Neuronal stem cell (in vitro differentiated cells): ENCODE measurements around the gene ADGB.

ENCODE experiments used
- DNase-seq: peaks from one replicate; pipeline ENCODE4 v3.0.0-alpha.2; 2013; ENCODE audit warnings: low spot score
- H2AFZ ChIP-seq: one replicate; pipeline ENCODE4 v1.6.1; 2013; ENCODE audit warnings: mild to moderate bottlenecking, low read length, inconsistent platforms
- H2AK5ac ChIP-seq: 2 replicates; pipeline ENCODE4 v1.6.1; 2013; ENCODE audit warnings: low read depth, mild to moderate bottlenecking, inconsistent platforms, low read length, moderate library complexity, mixed read lengths
- H2BK120ac ChIP-seq: 2 replicates; pipeline ENCODE4 v1.6.1; 2013; ENCODE audit warnings: low read depth, mild to moderate bottlenecking, inconsistent platforms, low read length, moderate library complexity, mixed read lengths
- H2BK12ac ChIP-seq: one replicate; pipeline ENCODE4 v1.6.1; 2013; ENCODE audit warnings: low read length, inconsistent platforms
- H2BK15ac ChIP-seq: 2 replicates; pipeline ENCODE4 v1.6.1; 2013; ENCODE audit warnings: mild to moderate bottlenecking, low read length, inconsistent platforms, mixed read lengths
- H2BK5ac ChIP-seq: one replicate; pipeline ENCODE4 v1.6.1; 2013; ENCODE audit warnings: inconsistent platforms, mild to moderate bottlenecking, low read length, moderate library complexity
- H3K14ac ChIP-seq: one replicate; pipeline ENCODE4 v1.6.1; 2013; ENCODE audit warnings: low read length, inconsistent platforms
- H3K18ac ChIP-seq: 2 replicates; pipeline ENCODE4 v1.6.1; 2013; ENCODE audit warnings: low read length, inconsistent platforms
- H3K23ac ChIP-seq: 2 replicates; pipeline ENCODE4 v1.6.1; 2013; ENCODE audit warnings: low read depth, mild to moderate bottlenecking, mixed read lengths, low read length, inconsistent platforms; ENCODE audit not compliant: poor library complexity
- H3K27ac ChIP-seq: replicated peaks from 3 replicates; pipeline ENCODE4 v1.5.1; 2013; ENCODE audit warnings: low read length, inconsistent platforms
- H3K27me3 ChIP-seq, 3 experiments: 2 replicates each; pipeline ENCODE4 v1.6.1; 2013; ENCODE audit warnings: low read length in 3 of 3, mild to moderate bottlenecking in 2 of 3, inconsistent platforms in 1 of 3, low read depth in 1 of 3, mixed read lengths in 1 of 3, moderate library complexity in 1 of 3; ENCODE audit not compliant: control insufficient read depth in 3 of 3, insufficient read depth in 3 of 3
- H3K36me3 ChIP-seq, 2 donors: replicated peaks in 1 of 2; 2 replicates each; pipeline ENCODE4 v1.6.1; 2013; ENCODE audit warnings: low read length in 2 of 2; ENCODE audit not compliant: control insufficient read depth in 2 of 2, insufficient read depth in 2 of 2
- H3K4ac ChIP-seq: 2 replicates; pipeline ENCODE4 v1.6.1; 2013; ENCODE audit warnings: inconsistent platforms, mild to moderate bottlenecking, low read length, moderate library complexity
- H3K4me1 ChIP-seq, 2 donors: 1 replicate in 1 of 2; 2 replicates in 1 of 2; pipeline ENCODE4 v1.6.1; 2013; ENCODE audit warnings: low read length in 2 of 2, low read depth in 1 of 2; ENCODE audit not compliant: control insufficient read depth in 2 of 2, insufficient read depth in 1 of 2
- H3K4me2 ChIP-seq: one replicate; pipeline ENCODE4 v1.6.1; 2013; ENCODE audit warnings: mild to moderate bottlenecking, low read length, inconsistent platforms; ENCODE audit not compliant: insufficient read depth, poor library complexity, severe bottlenecking
- H3K4me3 ChIP-seq, 2 donors: 2 replicates each; pipeline ENCODE4 v1.5.1; 2013; ENCODE audit warnings: low read length in 2 of 2, mild to moderate bottlenecking in 2 of 2, inconsistent platforms in 1 of 2, moderate library complexity in 1 of 2
- H3K79me1 ChIP-seq: one replicate; pipeline ENCODE4 v1.6.1; 2013; ENCODE audit warnings: low read depth, mild to moderate bottlenecking, inconsistent platforms, low read length, moderate library complexity
- H3K9ac ChIP-seq: one replicate; pipeline ENCODE4 v1.6.1; 2013; ENCODE audit warnings: mild to moderate bottlenecking, low read depth, low read length, inconsistent platforms; ENCODE audit not compliant: poor library complexity
- H3K9me3 ChIP-seq, 2 donors: replicated peaks in 1 of 2; 2 replicates each; pipeline versions ENCODE3 to v1.6.1; 2013; ENCODE audit warnings: low read length in 2 of 2, mild to moderate bottlenecking in 2 of 2, inconsistent platforms in 1 of 2, low read depth in 1 of 2, mixed read lengths in 1 of 2, moderate library complexity in 1 of 2; ENCODE audit not compliant: control insufficient read depth in 2 of 2, insufficient read depth in 1 of 2
- H4K8ac ChIP-seq: one replicate; pipeline ENCODE4 v1.6.1; 2013; ENCODE audit warnings: low read depth, mild to moderate bottlenecking, inconsistent platforms, low read length, moderate library complexity
- H4K91ac ChIP-seq: one replicate; pipeline ENCODE4 v1.6.1; 2013; ENCODE audit warnings: low read length, low read depth, mild to moderate bottlenecking, inconsistent platforms; ENCODE audit not compliant: poor library complexity
- WGBS, 2 donors: extraction: QIAGEN DNeasy Blood & Tissue Kit; methylation state at CpG; one replicate each; pipeline ENCODE4 v1.1.7; 2013; ENCODE audit warnings: missing lambda C conversion rate in 2 of 2, mixed read lengths in 1 of 2; ENCODE audit not compliant: insufficient read length in 2 of 2, insufficient replicate concordance in 1 of 2; ENCODE audit errors: extremely low coverage in 2 of 2; 5-methylcytosine and 5-hydroxymethylcytosine counted together

Gene ADGB

GRCh38 chr6:146701632-146702031, 102.9 kb downstream of the ADGB start:
- H3K14ac ChIP-seq, result no peak overlapping the region
- H3K79me1 ChIP-seq, result no peaks in the 10 kb centered on the region
- no peak overlapping the region for H2BK15ac ChIP-seq
- DNase-seq, result no peak
- no peak overlapping the region for H2AFZ ChIP-seq
- H2BK12ac ChIP-seq, result no peak overlapping the region
- H3K4me3 ChIP-seq, result no peak overlapping the region
- H2BK5ac ChIP-seq, result no peak overlapping the region
- H3K23ac ChIP-seq, result no peak overlapping the region
- no peak overlapping the region for H4K91ac ChIP-seq
- no peak overlapping the region for H2BK120ac ChIP-seq
- no peak overlapping the region for H4K8ac ChIP-seq
- H3K9me3 ChIP-seq, result no peaks in the 10 kb centered on the region
- no peaks in the 10 kb centered on the region for H3K27me3 ChIP-seq
- no CpG with 5 or more reads among the region's 2 CpGs for WGBS, 2 donors
- H3K4me2 ChIP-seq, result no peak overlapping the region
- no peaks in the 10 kb centered on the region for H3K36me3 ChIP-seq
- H3K9ac ChIP-seq, result no peak overlapping the region
- H3K4ac ChIP-seq, result no peak overlapping the region
- no peaks in the 10 kb centered on the region for H3K4me1 ChIP-seq
- no peak overlapping the region for H2AK5ac ChIP-seq
- H3K27ac ChIP-seq, result no peak overlapping the region
- no peak overlapping the region for H3K18ac ChIP-seq

- Histone ChIP-seq H3K14ac (no peak overlapping the region), H4K8ac (no peak overlapping the region), H2BK12ac (no peak overlapping the region), H3K4me3 (no peak overlapping the region), H3K27me3 (no peaks in the 10 kb centered on the region), H3K4me1 (no peaks in the 10 kb centered on the region), H3K36me3 (no peaks in the 10 kb centered on the region), H2AFZ (no peak overlapping the region), H3K9me3 (no peaks in the 10 kb centered on the region), H3K27ac (no peak overlapping the region), H3K79me1 (no peaks in the 10 kb centered on the region), H3K4ac (no peak overlapping the region), H3K4me2 (no peak overlapping the region), H2AK5ac (no peak overlapping the region), H3K18ac (no peak overlapping the region), H2BK15ac (no peak overlapping the region), H2BK120ac (no peak overlapping the region), H2BK5ac (no peak overlapping the region), H3K9ac (no peak overlapping the region), H4K91ac (no peak overlapping the region), H3K23ac (no peak overlapping the region)
- WGBS, 2 donors, result no CpG with 5 or more reads among the region's 2 CpGs
- DNase-seq, result no peak
Observed at GRCh38 chr6:146709036-146709622, 110.4 kb downstream of the ADGB start.

GRCh38 chr6:146719387-146719786, 120.6 kb downstream of the ADGB start:
- H3K36me3 ChIP-seq, result no peaks in the 10 kb centered on the region
- H3K14ac ChIP-seq, result no peak overlapping the region
- H3K9me3 ChIP-seq, result no peaks in the 10 kb centered on the region
- H2BK120ac ChIP-seq, result no peak overlapping the region
- no peak overlapping the region for H3K4me3 ChIP-seq
- no peak overlapping the region for H2BK15ac ChIP-seq
- DNase-seq, result no peak
- H2BK12ac ChIP-seq, result no peak overlapping the region
- H3K9ac ChIP-seq, result no peak overlapping the region
- no peak overlapping the region for H3K23ac ChIP-seq
- no CpG with 5 or more reads among the region's 4 CpGs for WGBS, 2 donors
- no peak overlapping the region for H3K27ac ChIP-seq
- H3K18ac ChIP-seq, result no peak overlapping the region
- H2AFZ ChIP-seq, result no peak overlapping the region
- no peak overlapping the region for H4K8ac ChIP-seq
- peaks cover 2% of the 10 kb centered on the region for H3K79me1 ChIP-seq
- no peak overlapping the region for H2BK5ac ChIP-seq
- H4K91ac ChIP-seq, result no peak overlapping the region
- no peak overlapping the region for H3K4ac ChIP-seq
- H3K4me1 ChIP-seq, result no peaks in the 10 kb centered on the region
- no peak overlapping the region for H2AK5ac ChIP-seq
- no peaks in the 10 kb centered on the region for H3K27me3 ChIP-seq
- H3K4me2 ChIP-seq, result no peak overlapping the region

GRCh38 chr6:146739696-146740095, 140.9 kb downstream of the ADGB start:
- no peak overlapping the region for H3K4me3 ChIP-seq
- WGBS, 2 donors, result 100% methylated on average over 1 of the region's 3 CpGs; no CpG with 5 or more reads in 1 of the 2 donors

More at GRCh38 chr6:146739696-146740095, 140.9 kb downstream of the ADGB start:
- Histone ChIP-seq H4K91ac (no peak overlapping the region), H3K4me1 (no peaks in the 10 kb centered on the region), H3K9me3 (no peaks in the 10 kb centered on the region), H3K18ac (no peak overlapping the region), H3K27me3 (no peaks in the 10 kb centered on the region), H2BK120ac (no peak overlapping the region), H3K14ac (no peak overlapping the region), H3K36me3 (no peaks in the 10 kb centered on the region), H3K27ac (no peak overlapping the region), H3K9ac (no peak overlapping the region), H2BK5ac (no peak overlapping the region), H3K79me1 (no peaks in the 10 kb centered on the region), H3K4ac (no peak overlapping the region), H2BK15ac (no peak overlapping the region), H4K8ac (no peak overlapping the region), H2AK5ac (no peak overlapping the region), H3K4me2 (no peak overlapping the region), H3K23ac (no peak overlapping the region), H2AFZ (no peak overlapping the region), H2BK12ac (no peak overlapping the region)
- no peak for DNase-seq
